HepG2 (cell line): ENCODE measurements around the gene GYG1. TPM values are rescaled to one million over a fixed set of nuclear protein-coding genes. Genes with fewer than 3 reads are reported as not detected.

ENCODE experiments used
- ATAC-seq: fragments of 200-7000 bp; cut with Tn5 transposase; 3 replicates; pipeline ENCODE4 v1.9.1; 2020; ENCODE audit warnings: mild to moderate bottlenecking, moderate library complexity
- BruUV-seq: library from RNA; stranded (reverse); fragments of 400-500 nt; replicated peaks from 2 replicates; lab custom pipeline; 2021; lab: Mats Ljungman, UMichigan
- CTCF ChIA-PET: fragments of 300-600 bp; formaldehyde crosslinking; extraction: SDS; loops from one replicate; lab custom pipeline; 2021; ENCODE audit warnings: low total read pairs, inconsistent platforms, low intra/inter-chr PET ratio; lab: Yijun Ruan, JAX
- POLR2A ChIA-PET: fragments of 350-600 bp; sonication (Branson Sonifier 250); formaldehyde crosslinking; loops from one replicate; lab custom pipeline; 2020; ENCODE audit warnings: antibody characterized with exemption, inconsistent platforms; lab: Yijun Ruan, JAX
- DNase-seq: peaks from one replicate; pipeline ENCODE4 v3.0.0-alpha.2; 2015; ENCODE audit warnings: low spot score
- FAIRE-seq: peaks from 3 replicates; lab custom pipeline; 2011; peaks lifted over from hg19 to GRCh38; lab: Jason Lieb, UNC
- H2AFZ ChIP-seq: one replicate; pipeline ENCODE4 v1.6.1; 2011; ENCODE audit warnings: low read length, inconsistent platforms
- H3K27ac ChIP-seq: fragments of 300-600 bp; 3 replicates; pipeline ENCODE4 v1.8.0; 2011; ENCODE audit warnings: mixed run types, mild to moderate bottlenecking, mixed read lengths, low read length, inconsistent platforms; ENCODE audit not compliant: insufficient read depth; ENCODE audit errors: extremely low read length
- H3K27me3 ChIP-seq, 2 experiments: fragments of 200-600 bp in 1 of 2; 2 replicates in 1 of 2; 3 replicates in 1 of 2; pipeline versions ENCODE4 v1.6.0 to v1.8.0; 2011; ENCODE audit warnings: low read length in 2 of 2, mild to moderate bottlenecking in 2 of 2, moderate library complexity in 2 of 2, inconsistent platforms in 1 of 2; ENCODE audit not compliant: insufficient read depth in 2 of 2, control insufficient read depth in 1 of 2
- H3K36me3 ChIP-seq, 2 experiments: fragments of 200-600 bp in 1 of 2; replicated peaks in 1 of 2; 2 replicates in 1 of 2; 3 replicates in 1 of 2; pipeline versions ENCODE4 v1.5.1 to v1.8.0; 2011; ENCODE audit warnings: low read length in 2 of 2, inconsistent platforms in 1 of 2; ENCODE audit not compliant: insufficient read depth in 2 of 2, control insufficient read depth in 1 of 2
- H3K4me1 ChIP-seq: 2 replicates; pipeline ENCODE4 v1.5.1; 2012; ENCODE audit warnings: low read length, inconsistent platforms; ENCODE audit not compliant: insufficient read depth
- H3K4me2 ChIP-seq: 2 replicates; pipeline ENCODE4 v1.6.0; 2011; ENCODE audit warnings: low read depth, low read length, inconsistent platforms
- H3K4me3 ChIP-seq, 3 experiments: fragments of 200-600 bp in 1 of 3; sonication (generic), shearing (Covaris generic) in 1 of 3; replicated peaks in 1 of 3; 2 replicates each; pipeline ENCODE4 v1.5.1; 2011 to 2016; ENCODE audit warnings: low read length in 3 of 3, inconsistent platforms in 2 of 3, low read depth in 2 of 3, mild to moderate bottlenecking in 2 of 3, control low read depth in 1 of 3, mixed read lengths in 1 of 3; ENCODE audit not compliant: insufficient read depth in 1 of 3
- H3K79me2 ChIP-seq: one replicate; pipeline ENCODE4 v1.6.1; 2011; ENCODE audit warnings: low read length, inconsistent platforms; ENCODE audit not compliant: insufficient read depth
- H3K9ac ChIP-seq: 2 replicates; pipeline ENCODE4 v1.6.0; 2011; ENCODE audit warnings: mild to moderate bottlenecking, low read depth, low read length, inconsistent platforms; ENCODE audit not compliant: insufficient read depth
- H3K9me3 ChIP-seq: 2 replicates; pipeline ENCODE4 v1.5.1; 2012; ENCODE audit warnings: mild to moderate bottlenecking, low read length
- H4K20me1 ChIP-seq: 2 replicates; pipeline ENCODE4 v1.6.0; 2011; ENCODE audit warnings: inconsistent platforms, mild to moderate bottlenecking, low read length, moderate library complexity; ENCODE audit not compliant: insufficient read depth
- ZNF720 ChIP-seq: sonication (generic); formaldehyde crosslinking; IDR thresholded peaks from 2 replicates; pipeline ENCODE4 v1.4.0; 2020; ENCODE audit warnings: missing genetic modification reagents
- ZNF724P ChIP-seq: sonication (generic); formaldehyde crosslinking; IDR thresholded peaks from 2 replicates; pipeline ENCODE4 v1.8.0; 2022; ENCODE audit warnings: missing genetic modification reagents, borderline replicate concordance
- ZNF746 ChIP-seq: sonication (generic); formaldehyde crosslinking; IDR thresholded peaks from 2 replicates; pipeline ENCODE4 v1.8.0; 2022; ENCODE audit warnings: mild to moderate bottlenecking, missing genetic modification reagents
- ZNF83 ChIP-seq: sonication (generic); formaldehyde crosslinking; IDR thresholded peaks from 2 replicates; pipeline ENCODE4 v1.4.0; 2020; ENCODE audit warnings: missing genetic modification reagents, mild to moderate bottlenecking, borderline replicate concordance
- ZNF883 ChIP-seq: sonication (generic); formaldehyde crosslinking; IDR thresholded peaks from 2 replicates; pipeline ENCODE4 v1.5.1; 2020; ENCODE audit warnings: mild to moderate bottlenecking, missing genetic modification reagents; ENCODE audit errors: not compliant biosample characterization
- WGBS: methylation state at CpG from one replicate; pipeline ENCODE4 v1.1.6; 2017; ENCODE audit warnings: low lambda C conversion rate; 5-methylcytosine and 5-hydroxymethylcytosine counted together
- in situ Hi-C: cut with HindIII; loops from 2 replicates; pipeline ENCODE4 v1.10.0; 2017; ENCODE audit warnings: low pct_unique_long_range_greater_than_20kb; ENCODE audit not compliant: extremely low pct_ligation_motif_present
- intact Hi-C: fragments of 100-400 bp; cut with micrococcal nuclease; formaldehyde crosslinking; loops from one replicate; pipeline ENCODE4 v1.10.0; 2022; ENCODE audit not compliant: unreplicated experiment
- polyA plus RNA-seq, 8 experiments: library from polyadenylated mRNA; depleted of rRNA in 3 of 8; stranded (reverse) in 7 of 8; unstranded in 1 of 8; fragments of >200 nt; fragmentation: Illumina TruSeq in 4 of 8; extraction: Trizol in 4 of 8; gene quantifications; 2 replicates each; pipeline versions ENCODE4 v1.2.1 to v1.2.3, GENCODE V29; 2011 to 2016; ENCODE audit warnings: low read depth in 4 of 8, missing spikeins in 1 of 8, mixed read lengths in 1 of 8; ENCODE audit not compliant: insufficient read depth in 1 of 8
- total RNA-seq, 5 experiments: library from RNA; depleted of rRNA; stranded (reverse); fragments of >200 nt; fragmentation: Illumina TruSeq; extraction: Trizol; gene quantifications; 2 replicates each; pipeline ENCODE4 v1.2.3, GENCODE V29; 2016; ENCODE audit warnings: low read depth in 1 of 5
- TF ChIP-seq, protein P1 (sequence below): sonication (generic); formaldehyde crosslinking; conservative IDR thresholded peaks from 2 replicates; pipeline ENCODE4 v1.8.0; 2022; ENCODE audit warnings: mild to moderate bottlenecking, moderate library complexity, missing genetic modification reagents
- TF ChIP-seq, protein P2 (sequence below): sonication (generic); formaldehyde crosslinking; IDR thresholded peaks from 2 replicates; pipeline ENCODE4 v1.4.0; 2020; ENCODE audit warnings: missing genetic modification reagents

The GYG1 gene
- total and polyA plus RNA-seq, 2 of the 13 experiments (the other 11 are each of a cell fraction or from before 2014, with no cell fraction given): 15.7 to 28.1 TPM

DNA sequence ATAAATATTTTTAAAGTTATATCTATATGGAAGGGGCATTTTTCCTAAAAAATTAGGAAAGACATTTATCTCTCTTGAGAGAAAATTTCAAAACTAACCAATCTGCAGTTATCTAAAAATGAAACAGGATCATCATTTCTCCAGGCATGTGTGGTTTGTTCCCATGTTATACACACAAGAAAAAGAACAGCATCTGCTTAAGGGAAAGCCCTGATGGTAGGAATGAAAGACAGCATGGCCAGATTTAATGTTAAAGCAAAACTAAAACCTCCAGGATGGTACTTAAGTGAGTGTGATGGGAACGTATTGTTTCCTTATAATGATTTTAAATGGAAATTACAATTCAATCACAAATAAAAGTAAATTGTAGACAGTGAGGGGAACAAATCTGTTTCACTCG lies 46.2 kb upstream of the GYG1 start:
- no peaks in the 10 kb centered on the region for H3K9me3 ChIP-seq
- no peak overlapping the region for H2AFZ ChIP-seq
- no peaks in the 10 kb centered on the region for H3K4me1 ChIP-seq
- BruUV-seq: no TSS peak
- ATAC-seq: no peak
- H4K20me1 ChIP-seq: no peaks in the 10 kb centered on the region
- DNase-seq: no peak
- H3K79me2 ChIP-seq: no peaks in the 10 kb centered on the region
- in situ Hi-C loops (loop anchor here (5.0 kb wide), 3 partner anchors 83 to 563 kb away; no protein-coding TSS in a partner anchor), intact Hi-C loops (loop anchor here (5.0 kb wide), 1 partner anchor 568 kb away; no protein-coding TSS in a partner anchor)
- ChIA-PET CTCF (no interaction called here), POLR2A (no interaction called here)
- no peaks in the 10 kb centered on the region for H3K36me3 ChIP-seq
- peaks cover 0 to 13% of the 10 kb centered on the region in 2 experiments; a peak in 1 of 5 replicates for H3K27me3 ChIP-seq
- TF ChIP-seq ZNF83 (CRISPR knock-in tag) (no peak), ZNF883 (CRISPR knock-in tag) (no peak), ZNF724P (CRISPR knock-in tag) (no peak), ZNF720 (CRISPR knock-in tag) (no peak), ZNF746 (CRISPR knock-in tag) (no peak)
- TF ChIP-seq, protein P1, sequence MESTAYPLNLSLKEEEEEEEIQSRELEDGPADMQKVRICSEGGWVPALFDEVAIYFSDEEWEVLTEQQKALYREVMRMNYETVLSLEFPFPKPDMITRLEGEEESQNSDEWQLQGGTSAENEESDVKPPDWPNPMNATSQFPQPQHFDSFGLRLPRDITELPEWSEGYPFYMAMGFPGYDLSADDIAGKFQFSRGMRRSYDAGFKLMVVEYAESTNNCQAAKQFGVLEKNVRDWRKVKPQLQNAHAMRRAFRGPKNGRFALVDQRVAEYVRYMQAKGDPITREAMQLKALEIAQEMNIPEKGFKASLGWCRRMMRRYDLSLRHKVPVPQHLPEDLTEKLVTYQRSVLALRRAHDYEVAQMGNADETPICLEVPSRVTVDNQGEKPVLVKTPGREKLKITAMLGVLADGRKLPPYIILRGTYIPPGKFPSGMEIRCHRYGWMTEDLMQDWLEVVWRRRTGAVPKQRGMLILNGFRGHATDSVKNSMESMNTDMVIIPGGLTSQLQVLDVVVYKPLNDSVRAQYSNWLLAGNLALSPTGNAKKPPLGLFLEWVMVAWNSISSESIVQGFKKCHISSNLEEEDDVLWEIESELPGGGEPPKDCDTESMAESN (CRISPR knock-in tag): no peak
- TF ChIP-seq, protein P2, sequence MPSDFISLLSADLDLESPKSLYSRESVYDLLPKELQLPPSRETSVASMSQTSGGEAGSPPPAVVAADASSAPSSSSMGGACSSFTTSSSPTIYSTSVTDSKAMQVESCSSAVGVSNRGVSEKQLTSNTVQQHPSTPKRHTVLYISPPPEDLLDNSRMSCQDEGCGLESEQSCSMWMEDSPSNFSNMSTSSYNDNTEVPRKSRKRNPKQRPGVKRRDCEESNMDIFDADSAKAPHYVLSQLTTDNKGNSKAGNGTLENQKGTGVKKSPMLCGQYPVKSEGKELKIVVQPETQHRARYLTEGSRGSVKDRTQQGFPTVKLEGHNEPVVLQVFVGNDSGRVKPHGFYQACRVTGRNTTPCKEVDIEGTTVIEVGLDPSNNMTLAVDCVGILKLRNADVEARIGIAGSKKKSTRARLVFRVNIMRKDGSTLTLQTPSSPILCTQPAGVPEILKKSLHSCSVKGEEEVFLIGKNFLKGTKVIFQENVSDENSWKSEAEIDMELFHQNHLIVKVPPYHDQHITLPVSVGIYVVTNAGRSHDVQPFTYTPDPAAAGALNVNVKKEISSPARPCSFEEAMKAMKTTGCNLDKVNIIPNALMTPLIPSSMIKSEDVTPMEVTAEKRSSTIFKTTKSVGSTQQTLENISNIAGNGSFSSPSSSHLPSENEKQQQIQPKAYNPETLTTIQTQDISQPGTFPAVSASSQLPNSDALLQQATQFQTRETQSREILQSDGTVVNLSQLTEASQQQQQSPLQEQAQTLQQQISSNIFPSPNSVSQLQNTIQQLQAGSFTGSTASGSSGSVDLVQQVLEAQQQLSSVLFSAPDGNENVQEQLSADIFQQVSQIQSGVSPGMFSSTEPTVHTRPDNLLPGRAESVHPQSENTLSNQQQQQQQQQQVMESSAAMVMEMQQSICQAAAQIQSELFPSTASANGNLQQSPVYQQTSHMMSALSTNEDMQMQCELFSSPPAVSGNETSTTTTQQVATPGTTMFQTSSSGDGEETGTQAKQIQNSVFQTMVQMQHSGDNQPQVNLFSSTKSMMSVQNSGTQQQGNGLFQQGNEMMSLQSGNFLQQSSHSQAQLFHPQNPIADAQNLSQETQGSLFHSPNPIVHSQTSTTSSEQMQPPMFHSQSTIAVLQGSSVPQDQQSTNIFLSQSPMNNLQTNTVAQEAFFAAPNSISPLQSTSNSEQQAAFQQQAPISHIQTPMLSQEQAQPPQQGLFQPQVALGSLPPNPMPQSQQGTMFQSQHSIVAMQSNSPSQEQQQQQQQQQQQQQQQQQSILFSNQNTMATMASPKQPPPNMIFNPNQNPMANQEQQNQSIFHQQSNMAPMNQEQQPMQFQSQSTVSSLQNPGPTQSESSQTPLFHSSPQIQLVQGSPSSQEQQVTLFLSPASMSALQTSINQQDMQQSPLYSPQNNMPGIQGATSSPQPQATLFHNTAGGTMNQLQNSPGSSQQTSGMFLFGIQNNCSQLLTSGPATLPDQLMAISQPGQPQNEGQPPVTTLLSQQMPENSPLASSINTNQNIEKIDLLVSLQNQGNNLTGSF (CRISPR knock-in tag): no peak
- no peak overlapping the region for H3K4me3 ChIP-seq
- FAIRE-seq: no peak
- no peak overlapping the region for H3K9ac ChIP-seq
- no peak overlapping the region for H3K27ac ChIP-seq
- no peak overlapping the region for H3K4me2 ChIP-seq
- WGBS: 25% methylated on average over 2 of the region's 2 CpGs
